HCT116 (cell line): ENCODE measurements around the gene CACNG1. TPM values are rescaled to one million over a fixed set of nuclear protein-coding genes. Genes with fewer than 3 reads are reported as not detected.

Source experiments
- ATAC-seq: fragments of 200-7000 bp; cut with Tn5 transposase; 2 replicates; pipeline ENCODE4 v1.9.1; 2020; ENCODE audit warnings: mild to moderate bottlenecking, moderate library complexity
- BruUV-seq: library from RNA; stranded (reverse); fragments of 400-500 nt; replicated peaks from 2 replicates; lab custom pipeline; 2021; lab: Mats Ljungman, UMichigan
- CTCF ChIA-PET: fragments of 300-600 bp; sonication (Branson Sonifier 250); formaldehyde crosslinking; loops from one replicate; lab custom pipeline; 2021; ENCODE audit warnings: antibody characterized with exemption; lab: Charles Lee
- POLR2A ChIA-PET: fragments of 300-600, 350-600 bp; sonication (Branson Sonifier 250); formaldehyde crosslinking; loops from one replicate; lab custom pipeline; 2021; ENCODE audit warnings: antibody characterized with exemption; lab: Charles Lee
- RAD21 ChIA-PET, 2 experiments: fragments of 300-600 bp; sonication (Branson Sonifier 250); formaldehyde crosslinking; loops; one replicate each; lab custom pipeline; 2023; ENCODE audit warnings: low total read pairs in 2 of 2; ENCODE audit not compliant: uncharacterized antibody in 2 of 2, unreplicated experiment in 2 of 2, low non-redundant PET in 1 of 2; lab: Charles Lee
- DNase-seq: peaks from one replicate; pipeline ENCODE4 v3.0.0-alpha.2; 2010; ENCODE audit warnings: low read depth, low spot score
- H2AFZ ChIP-seq: fragments of 200-600 bp; shearing (Covaris generic), sonication (generic); 2 replicates; pipeline ENCODE4 v1.6.1; 2017; ENCODE audit warnings: low read depth, mixed run types, mixed read lengths, antibody characterized with exemption, low read length; ENCODE audit not compliant: poor library complexity, severe bottlenecking
- H3K27ac ChIP-seq: 2 replicates; pipeline ENCODE4 v1.5.1; 2012; ENCODE audit warnings: low read depth, low read length
- H3K27me3 ChIP-seq: fragments of 200-600 bp; sonication (generic); 2 replicates; pipeline ENCODE4 v1.6.1; 2016; ENCODE audit warnings: mixed run types, low read length, mixed read lengths; ENCODE audit not compliant: insufficient read depth
- H3K36me3 ChIP-seq, 2 experiments: fragments of 200-500 bp in 1 of 2; fragments of 200-600 bp in 1 of 2; sonication (Bioruptor generic) in 1 of 2; sonication (generic) in 1 of 2; 2 replicates each; pipeline versions ENCODE4 v1.5.1 to v1.6.1; 2014 to 2016; ENCODE audit warnings: low read length in 2 of 2, inconsistent platforms in 1 of 2, mixed read lengths in 1 of 2, mixed run types in 1 of 2; ENCODE audit not compliant: insufficient read depth in 2 of 2, control insufficient read depth in 1 of 2
- H3K4me1 ChIP-seq, 2 experiments: fragments of 200-600 bp in 1 of 2; sonication (generic) in 1 of 2; 2 replicates each; pipeline versions ENCODE4 v1.5.1 to v1.6.1; 2012 to 2017; ENCODE audit warnings: low read length in 2 of 2, inconsistent platforms in 1 of 2, mild to moderate bottlenecking in 1 of 2, mixed read lengths in 1 of 2, mixed run types in 1 of 2, moderate library complexity in 1 of 2; ENCODE audit not compliant: insufficient read depth in 2 of 2, control insufficient read depth in 1 of 2
- H3K4me2 ChIP-seq: fragments of 200-600 bp; sonication (generic); 2 replicates; pipeline ENCODE4 v1.6.1; 2017; ENCODE audit warnings: mixed run types, low read length, mixed read lengths
- H3K4me3 ChIP-seq, 2 experiments: fragments of 200-600 bp in 1 of 2; sonication (generic) in 1 of 2; replicated peaks in 1 of 2; 2 replicates each; pipeline ENCODE4 v1.5.1; 2011 to 2016; ENCODE audit warnings: low read length in 2 of 2, control low read depth in 1 of 2, low read depth in 1 of 2, mild to moderate bottlenecking in 1 of 2, mixed read lengths in 1 of 2, mixed run types in 1 of 2
- H3K79me2 ChIP-seq: fragments of 200-600 bp; sonication (generic); 2 replicates; pipeline ENCODE4 v1.6.1; 2017; ENCODE audit warnings: mild to moderate bottlenecking, mixed run types, low read length, moderate library complexity, mixed read lengths; ENCODE audit not compliant: insufficient read depth
- H3K9ac ChIP-seq: fragments of 200-600 bp; sonication (generic); 2 replicates; pipeline ENCODE4 v1.6.1; 2016; ENCODE audit warnings: low read length, mixed read lengths
- H3K9me2 ChIP-seq: fragments of 200-600 bp; sonication (generic), shearing (Covaris generic); 2 replicates; pipeline ENCODE4 v1.6.1; 2017; ENCODE audit warnings: mixed run types, mild to moderate bottlenecking, moderate library complexity; ENCODE audit not compliant: insufficient read depth
- H3K9me3 ChIP-seq, 2 experiments: fragments of 200-500 bp in 1 of 2; fragments of 200-600 bp in 1 of 2; sonication (Bioruptor generic) in 1 of 2; sonication (generic) in 1 of 2; 2 replicates each; pipeline ENCODE4 v1.6.1; 2014 to 2017; ENCODE audit warnings: low read length in 2 of 2, mixed read lengths in 2 of 2, inconsistent platforms in 1 of 2, low read depth in 1 of 2, mild to moderate bottlenecking in 1 of 2, mixed run types in 1 of 2, moderate library complexity in 1 of 2; ENCODE audit not compliant: control insufficient read depth in 1 of 2, insufficient read depth in 1 of 2
- H4K20me1 ChIP-seq: fragments of 200-600 bp; sonication (generic), shearing (Covaris generic); 2 replicates; pipeline ENCODE4 v1.6.1; 2017; ENCODE audit warnings: mixed run types, mild to moderate bottlenecking, moderate library complexity; ENCODE audit not compliant: insufficient read depth
- CBX3 ChIP-seq: IDR thresholded peaks from 2 replicates; pipeline ENCODE4 v1.6.1; 2012; ENCODE audit warnings: low read depth
- CEBPB ChIP-seq: IDR thresholded peaks from 2 replicates; pipeline ENCODE4 v1.6.1; 2012; ENCODE audit warnings: low read depth
- EGR1 ChIP-seq: IDR thresholded peaks from 2 replicates; pipeline ENCODE4 v1.6.1; 2012; ENCODE audit warnings: low read depth
- EZH2 ChIP-seq: fragments of 200-600 bp; sonication (generic); IDR thresholded peaks from 2 replicates; pipeline ENCODE4 v1.6.1; 2017; ENCODE audit warnings: antibody characterized with exemption, mixed run types
- RAD21 ChIP-seq: IDR thresholded peaks from 2 replicates; pipeline ENCODE4 v1.6.1; 2012; ENCODE audit warnings: low read depth, mild to moderate bottlenecking
- REST ChIP-seq: IDR thresholded peaks from 2 replicates; pipeline ENCODE4 v1.6.1; 2012; ENCODE audit warnings: low read depth
- SRF ChIP-seq: IDR thresholded peaks from 2 replicates; pipeline ENCODE4 v1.6.1; 2012; ENCODE audit warnings: low read depth
- YY1 ChIP-seq: IDR thresholded peaks from 2 replicates; pipeline ENCODE4 v1.6.1; 2011; ENCODE audit warnings: low read length, low read depth, moderate library complexity, mild to moderate bottlenecking; ENCODE audit not compliant: insufficient replicate concordance; ENCODE audit errors: extremely low read depth
- ZNF274 ChIP-seq: fragments of 200-500 bp; sonication (Bioruptor generic); IDR thresholded peaks from 2 replicates; pipeline ENCODE4 v1.6.1; 2014; ENCODE audit warnings: mild to moderate bottlenecking, low read depth, low read length, inconsistent platforms
- intact Hi-C: fragments of 100-400 bp; cut with micrococcal nuclease; formaldehyde crosslinking; loops from 2 replicates; pipeline ENCODE4 v1.10.0; 2022
- total RNA-seq: library from RNA; stranded (reverse); gene quantifications from one replicate; pipeline ENCODE4 v1.2.1, GENCODE V29; 2021; ENCODE audit not compliant: unreplicated experiment

Gene CACNG1
- total RNA-seq, 1 experiment from 2014 or later = not detected

- Histone ChIP-seq H3K9me3 (no peaks in the 10 kb centered on the region), H3K79me2 (no peaks in the 10 kb centered on the region), H3K9me2 (no peaks in the 10 kb centered on the region), H3K4me1 (peaks cover 0 to 8% of the 10 kb centered on the region in 2 experiments; a peak in 2 of 4 replicates), H3K27me3 (no peaks in the 10 kb centered on the region), H3K36me3 (no peaks in the 10 kb centered on the region), H3K4me3 (no peak overlapping the region), H3K27ac (no peak overlapping the region), H3K9ac (no peak overlapping the region), H2AFZ (no peak overlapping the region), H3K4me2 (no peak overlapping the region), H4K20me1 (no peaks in the 10 kb centered on the region)
- ATAC-seq (no peak), DNase-seq (no peak)
- ChIA-PET POLR2A (no interaction called here), CTCF (no interaction called here), RAD21 (no interaction called here)
- BruUV-seq = no TSS peak
- intact Hi-C loops = no loop called here
- TF ChIP-seq RAD21 (no peak), CBX3 (no peak), EGR1 (no peak), SRF (no peak), EZH2 (no peak), ZNF274 (no peak), YY1 (no peak), CEBPB (no peak)
These were observed 25.6 kb upstream of the CACNG1 start for GRCh38 chr17:67018471-67019434.

- TF ChIP-seq REST = no peak
- Histone ChIP-seq H3K9ac (no peak overlapping the region), H2AFZ (no peak overlapping the region), H3K4me1 (peaks cover 0 to 8% of the 10 kb centered on the region in 2 experiments; a peak in 2 of 4 replicates), H3K9me2 (no peaks in the 10 kb centered on the region), H4K20me1 (no peaks in the 10 kb centered on the region), H3K79me2 (no peaks in the 10 kb centered on the region), H3K27ac (no peak overlapping the region), H3K4me2 (no peak overlapping the region), H3K36me3 (no peaks in the 10 kb centered on the region), H3K27me3 (no peaks in the 10 kb centered on the region), H3K4me3 (no peak overlapping the region), H3K9me3 (no peaks in the 10 kb centered on the region)
- intact Hi-C loops = no loop called here
- ChIA-PET POLR2A (no interaction called here), RAD21 (no interaction called here), CTCF (no interaction called here)
- BruUV-seq = no TSS peak
- ATAC-seq (no peak), DNase-seq (no peak)
These were observed 24.5 kb upstream of the CACNG1 start for GRCh38 chr17:67019809-67020208.
